ENCODE results near the gene PPP1R13B.
"Not testable (repeated sequence)": the region's sequence is repeated elsewhere in the genome, so short reads cannot be mapped to it uniquely, and the experiment has no call there.

Gene PPP1R13B

GRCh38 chr14:103801459-103801858 lies 45.9 kb downstream of the PPP1R13B start:
- FAIRE-seq (no peak), DNase-seq (ENCODE audit: low spot score) (peak; percentile 21)

DNA sequence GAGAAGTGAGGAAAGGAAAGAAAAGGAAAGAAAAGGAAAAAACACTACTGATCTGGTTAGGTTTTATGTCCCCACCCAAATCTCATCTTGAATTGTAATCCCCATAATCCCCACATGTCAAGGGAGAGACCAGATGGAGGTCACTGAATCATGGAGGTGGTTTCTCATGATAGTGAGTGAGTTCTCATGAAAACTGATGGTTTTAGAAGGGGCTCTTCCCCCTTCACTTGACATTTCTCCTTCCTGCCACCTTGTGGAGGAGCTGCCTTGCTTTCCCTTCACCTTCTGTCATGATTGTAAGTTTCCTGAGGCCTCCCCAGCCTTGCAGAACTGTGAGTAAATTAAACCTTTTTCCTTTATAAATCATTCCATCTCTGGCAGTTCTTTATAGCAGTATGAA lies 54.2 kb downstream of the PPP1R13B start:
- not testable (repeated sequence) for DNase-seq (ENCODE audit: low spot score); FAIRE-seq

DNA sequence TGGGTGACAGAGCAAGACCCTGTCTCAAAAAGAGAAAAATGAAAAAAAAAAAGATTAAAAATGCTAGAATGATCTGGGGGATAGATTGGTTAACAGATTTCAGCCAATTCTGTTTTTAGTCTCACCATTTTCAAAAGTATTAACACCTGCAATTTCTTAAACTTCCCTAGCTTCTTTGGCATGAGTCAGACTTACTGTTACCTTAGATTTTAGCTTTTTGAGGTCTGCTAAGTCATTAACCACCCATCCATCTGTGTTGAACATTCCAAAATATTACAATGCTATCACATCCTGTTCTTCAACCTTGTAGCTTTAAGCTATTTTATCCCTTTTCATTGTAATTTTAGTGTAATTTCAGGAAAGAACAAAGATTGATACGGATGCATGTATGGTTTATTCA lies 59.3 kb downstream of the PPP1R13B start:
- no peak for DNase-seq (ENCODE audit: low spot score)
- FAIRE-seq: no peak

DNA sequence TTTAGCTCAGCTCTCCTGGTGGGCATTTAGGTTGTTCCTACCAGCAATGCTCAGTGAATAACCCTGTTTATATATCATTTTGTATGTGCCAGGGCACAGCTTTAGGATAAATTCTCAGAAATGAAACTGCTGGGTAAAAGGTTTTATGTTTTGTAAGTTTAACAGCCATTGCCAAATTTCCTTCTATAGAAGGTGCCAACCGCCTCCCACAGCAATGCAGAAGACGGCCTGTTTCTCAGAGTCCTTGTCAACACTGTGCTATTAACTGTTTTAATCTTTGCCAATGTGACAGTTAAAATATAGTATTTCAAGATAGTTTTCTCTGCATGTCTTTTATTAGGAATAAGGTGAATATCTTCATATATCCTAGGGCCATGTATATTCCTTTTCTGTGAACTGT lies 65.0 kb downstream of the PPP1R13B start:
- FAIRE-seq (no peak), DNase-seq (ENCODE audit: low spot score) (no peak)

GRCh38 chr14:103776319-103776718 lies 71.1 kb downstream of the PPP1R13B start:
- DNase-seq (ENCODE audit: low spot score); FAIRE-seq: not testable (repeated sequence)

- FAIRE-seq: no peak
- no peak for DNase-seq (ENCODE audit: low spot score)
Observed at GRCh38 chr14:103775506-103775905, 71.9 kb downstream of the PPP1R13B start.

GRCh38 chr14:103773521-103773920 lies 73.9 kb downstream of the PPP1R13B start:
- FAIRE-seq (no peak), DNase-seq (ENCODE audit: low spot score) (no peak)

- no peak for FAIRE-seq
Observed at GRCh38 chr14:103772078-103772712, 75.2 kb downstream of the PPP1R13B start.

DNA sequence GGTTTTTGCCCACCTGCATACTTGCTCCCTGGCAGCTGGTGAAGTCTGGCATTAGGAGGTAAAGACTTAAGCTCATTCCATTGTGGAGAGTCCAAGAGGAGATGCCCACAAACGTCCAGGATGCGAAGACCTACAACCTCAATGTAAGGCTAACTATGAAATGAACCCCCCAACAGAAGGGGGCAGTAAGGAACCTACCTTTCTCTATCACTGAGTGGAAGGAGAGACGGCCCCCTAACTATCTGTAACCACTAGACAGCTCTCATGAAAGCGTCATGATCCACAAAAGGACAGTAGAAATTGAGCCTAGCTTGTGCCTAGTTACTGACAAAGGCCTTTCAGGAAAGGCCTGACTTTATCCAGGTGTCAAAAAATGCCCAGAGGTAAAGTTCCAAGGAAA lies 76.5 kb downstream of the PPP1R13B start:
- DNase-seq (ENCODE audit: low spot score) (no peak), FAIRE-seq (no peak)

More at GRCh38 chr14:103772078-103772712, 75.2 kb downstream of the PPP1R13B start:
- no peak for DNase-seq (ENCODE audit: low spot score)

- DNase-seq (ENCODE audit: low spot score): no peak
- FAIRE-seq: no peak
Observed at GRCh38 chr14:103770500-103770899, 76.9 kb downstream of the PPP1R13B start.

DNA sequence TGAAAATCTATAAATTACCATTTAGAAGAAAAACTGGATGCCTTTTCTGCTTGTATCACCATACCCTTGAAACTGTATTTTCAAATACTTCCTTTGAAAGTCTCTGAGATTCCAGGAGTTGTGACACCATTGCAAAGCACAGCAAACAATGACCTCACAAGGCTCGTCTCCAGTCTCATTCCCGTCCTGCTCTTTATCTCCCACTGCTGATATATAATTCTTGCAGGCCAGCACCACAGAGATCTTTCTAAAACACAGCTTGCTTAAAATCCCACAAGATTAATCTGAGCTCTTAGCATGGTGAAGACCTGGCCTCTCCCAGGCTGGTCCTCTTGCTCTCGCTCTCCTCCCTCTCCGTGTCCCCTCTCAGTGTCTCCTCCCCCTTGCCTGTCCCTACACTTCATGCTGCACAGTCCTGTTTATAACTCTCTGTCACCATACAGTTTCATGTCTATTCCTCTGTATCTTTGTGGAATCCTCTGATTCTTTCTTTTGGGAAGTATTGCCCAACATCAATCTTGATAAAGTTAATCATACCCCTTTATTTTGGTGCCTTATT lies 80.0 kb downstream of the PPP1R13B start:
- FAIRE-seq (no peak), DNase-seq (ENCODE audit: low spot score) (no peak)

GRCh38 chr14:103765526-103765925 lies 81.8 kb downstream of the PPP1R13B start:
- DNase-seq (ENCODE audit: low spot score) (no peak), FAIRE-seq (no peak)

GRCh38 chr14:103763730-103764488 lies 83.5 kb downstream of the PPP1R13B start:
- FAIRE-seq: no peak

GRCh38 chr14:103762541-103762940 lies 84.8 kb downstream of the PPP1R13B start:
- DNase-seq (ENCODE audit: low spot score) (no peak), FAIRE-seq (no peak)

More at GRCh38 chr14:103763730-103764488, 83.5 kb downstream of the PPP1R13B start:
- DNase-seq (ENCODE audit: low spot score): no peak

- DNase-seq (ENCODE audit: low spot score) (no peak), FAIRE-seq (no peak)
Observed at GRCh38 chr14:103762036-103762435, 85.3 kb downstream of the PPP1R13B start.

DNA sequence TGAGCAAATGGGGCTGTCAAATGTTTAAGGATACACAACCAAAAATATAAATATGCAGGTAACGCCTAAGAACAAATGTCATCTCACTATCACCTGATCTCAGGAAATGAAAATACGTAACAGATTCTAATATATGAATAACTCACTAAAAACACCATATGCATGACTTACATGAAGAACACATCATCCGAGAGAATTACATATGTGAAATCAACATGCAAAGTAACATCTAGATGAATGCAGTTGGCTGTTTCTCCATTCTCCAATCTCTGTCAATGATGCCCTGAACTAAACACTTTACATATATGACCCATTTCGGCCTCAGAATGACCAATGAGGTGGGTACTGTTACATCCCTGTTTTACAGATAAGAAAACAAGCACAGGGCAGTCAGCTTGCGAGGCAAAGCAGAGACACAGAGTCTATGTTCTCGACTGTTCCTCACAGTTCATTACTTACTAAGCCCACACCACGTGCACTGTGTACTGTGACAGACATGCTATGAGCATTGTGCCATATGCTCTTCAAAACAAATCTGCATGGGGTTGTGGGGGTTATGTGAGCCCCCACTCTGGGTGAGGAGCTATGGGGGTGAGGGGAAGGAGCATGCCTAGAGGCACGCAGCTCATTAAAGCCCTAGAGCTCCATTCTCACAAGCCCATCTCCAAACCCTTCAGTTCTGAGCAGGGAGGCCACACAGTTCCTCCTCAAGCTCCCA lies 89.2 kb downstream of the PPP1R13B start:
- FAIRE-seq: no peak
- DNase-seq (ENCODE audit: low spot score): no peak

- FAIRE-seq (no peak), DNase-seq (ENCODE audit: low spot score) (no peak)
Observed at GRCh38 chr14:103755060-103755459, 92.3 kb downstream of the PPP1R13B start.

DNA sequence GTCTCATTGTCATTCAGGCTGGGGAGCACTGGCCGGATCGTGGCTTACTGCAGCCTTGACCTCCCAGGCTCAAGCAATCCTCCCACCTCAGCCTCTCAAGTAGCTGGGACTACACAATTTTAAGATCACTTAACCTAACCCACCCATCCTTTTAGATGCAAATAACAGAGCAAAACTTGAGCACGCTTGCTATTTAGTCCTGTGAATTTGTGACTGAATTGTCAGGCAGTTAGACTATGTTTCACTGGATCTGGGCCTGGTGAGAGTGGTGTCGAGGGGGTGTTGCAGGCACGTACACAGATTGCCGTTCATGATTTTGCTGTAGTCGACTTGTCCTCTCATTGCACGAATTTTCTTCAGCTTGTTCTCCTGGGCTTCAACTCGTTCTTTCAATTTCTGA lies 93.6 kb downstream of the PPP1R13B start:
- no peak for DNase-seq (ENCODE audit: low spot score)

GRCh38 chr14:103749860-103750259 lies 97.5 kb downstream of the PPP1R13B start:
- DNase-seq (ENCODE audit: low spot score) (no peak), FAIRE-seq (no peak)

More for the DNA sequence above, 93.6 kb downstream of the PPP1R13B start:
- no peak for FAIRE-seq

GRCh38 chr14:103749452-103749851 lies 97.9 kb downstream of the PPP1R13B start:
- DNase-seq (ENCODE audit: low spot score) (no peak), FAIRE-seq (no peak)

- no peak for FAIRE-seq
- no peak for DNase-seq (ENCODE audit: low spot score)
Observed at GRCh38 chr14:103748534-103748857, 98.9 kb downstream of the PPP1R13B start.

- FAIRE-seq (no peak), DNase-seq (ENCODE audit: low spot score) (no peak)
Observed at GRCh38 chr14:103746701-103747100, 100.7 kb downstream of the PPP1R13B start.
